GM21528 (cell line): ENCODE results near the gene RPS8.
"Not testable (repeated sequence)": the region's sequence is repeated elsewhere in the genome, so short reads cannot be mapped to it uniquely, and the experiment has no call there.

Experiments
- ATAC-seq: cut with Tn5 transposase; IDR thresholded peaks from one replicate; pipeline ENCODE4 v1.9.1; 2021; ENCODE audit warnings: mild to moderate bottlenecking, moderate library complexity; ENCODE audit not compliant: unreplicated experiment, low FRiP score

RPS8 gene

GRCh38 chr1:44801491-44802305 is 26.4 kb downstream of the RPS8 start:
- ATAC-seq, result no peak

- no peak for ATAC-seq
Observed at GRCh38 chr1:44802306-44803061, 27.1 kb downstream of the RPS8 start.

GRCh38 chr1:44803062-44803311 is 27.6 kb downstream of the RPS8 start:
- no peak for ATAC-seq

- ATAC-seq, result no peak
Observed at GRCh38 chr1:44803312-44804095, 28.2 kb downstream of the RPS8 start.

GRCh38 chr1:44805311-44806024 is 30.1 kb downstream of the RPS8 start:
- ATAC-seq, result no peak

GRCh38 chr1:44806025-44806703 is 30.8 kb downstream of the RPS8 start:
- no peak for ATAC-seq

GRCh38 chr1:44806704-44807363 is 31.5 kb downstream of the RPS8 start, which contains the start of gene DYNLT4:
DYNLT4 (minus strand) TSS chr1:44807351; CDS start chr1:44806668, 683 bp downstream.
- no peak for ATAC-seq

GRCh38 chr1:44807364-44808062 is 32.2 kb downstream of the RPS8 start:
- peak; percentile 27 for ATAC-seq

- peak; percentile 8 for ATAC-seq
Observed at GRCh38 chr1:44808063-44808937, 33.0 kb downstream of the RPS8 start, which contains the start of gene BTBD19. BTBD19 (plus strand) TSS chr1:44808523; CDS start chr1:44808821, 298 bp downstream.

GRCh38 chr1:44808938-44809917 is 33.9 kb downstream of the RPS8 start:
- ATAC-seq, result peak; percentile 53

GRCh38 chr1:44810101-44810761 is 34.9 kb downstream of the RPS8 start:
- ATAC-seq, result no peak

- not testable (repeated sequence) for ATAC-seq
Observed at GRCh38 chr1:44810762-44811105, 35.4 kb downstream of the RPS8 start.

- no peak for ATAC-seq
Observed at GRCh38 chr1:44811234-44811633, 35.9 kb downstream of the RPS8 start.

- no peak for ATAC-seq
Observed at GRCh38 chr1:44812822-44813543, 37.6 kb downstream of the RPS8 start.

GRCh38 chr1:44815926-44816325 is 40.6 kb downstream of the RPS8 start:
- ATAC-seq, result not testable (repeated sequence)

- no peak for ATAC-seq
Observed at GRCh38 chr1:44817307-44817706, 42.0 kb downstream of the RPS8 start.
